DND-41 (cell line): Measurements from ENCODE around the gene PSMA6.

Experiments
- CTCF ChIP-seq: IDR thresholded peaks from 2 replicates; pipeline ENCODE4 v1.5.1; 2012; ENCODE audit warnings: borderline replicate concordance, low read length, moderate library complexity, mild to moderate bottlenecking; ENCODE audit not compliant: poor library complexity, severe bottlenecking; ENCODE audit errors: extremely low read depth
- EZH2 ChIP-seq: IDR thresholded peaks from 3 replicates; pipeline ENCODE4 v1.6.1; 2012; ENCODE audit warnings: borderline replicate concordance, low read depth, mild to moderate bottlenecking, moderate library complexity, low read length, inconsistent platforms; ENCODE audit not compliant: severe bottlenecking

GRCh38 chr14:35289623-35290022 lies 2.6 kb upstream of the PSMA6 start:
- TF ChIP-seq EZH2 (no peak), CTCF (no peak)
